H1 (cell line): ENCODE results near the gene EZH2. TPM values are rescaled to one million over a fixed set of nuclear protein-coding genes. Genes with fewer than 3 reads are reported as not detected.

Experiments used
- CTCF ChIA-PET: fragments of 300-600 bp; sonication (Branson Sonifier 250); formaldehyde crosslinking; loops from one replicate; lab custom pipeline; 2021; ENCODE audit not compliant: partially characterized antibody; lab: Charles Lee
- POLR2A ChIA-PET: fragments of 300-600 bp; sonication (Branson Sonifier 250); formaldehyde crosslinking; loops from one replicate; lab custom pipeline; 2021; ENCODE audit warnings: inconsistent platforms; ENCODE audit not compliant: partially characterized antibody; lab: Charles Lee
- DNase-seq, 2 experiments: peaks; one replicate each; pipeline versions ENCODE4 v3.0.0 to v3.0.0-alpha.2; 2010 to 2022; ENCODE audit warnings: low spot score in 2 of 2, low read depth in 1 of 2, mixed read lengths in 1 of 2
- FAIRE-seq: peaks from 2 replicates; lab custom pipeline; 2011; peaks lifted over from hg19 to GRCh38; lab: Jason Lieb, UNC
- H2AFZ ChIP-seq: 2 replicates; pipeline ENCODE4 v1.8.1; 2012; ENCODE audit warnings: low read length, inconsistent platforms
- H2AK5ac ChIP-seq: 2 replicates; pipeline ENCODE4 v1.6.1; 2013; ENCODE audit warnings: low read depth, low read length
- H2BK120ac ChIP-seq: replicated peaks from 2 replicates; pipeline ENCODE3; 2013; ENCODE audit warnings: low read depth, low read length, inconsistent platforms
- H2BK12ac ChIP-seq: 2 replicates; pipeline ENCODE4 v1.6.1; 2013; ENCODE audit warnings: low read depth, low read length
- H2BK15ac ChIP-seq: 2 replicates; pipeline ENCODE4 v1.6.1; 2013; ENCODE audit warnings: low read length
- H2BK20ac ChIP-seq: 2 replicates; pipeline ENCODE4 v1.6.1; 2013; ENCODE audit warnings: low read length
- H2BK5ac ChIP-seq: 2 replicates; pipeline ENCODE4 v1.6.1; 2013; ENCODE audit warnings: low read depth, low read length
- H3K14ac ChIP-seq: 2 replicates; pipeline ENCODE4 v1.6.1; 2013; ENCODE audit warnings: inconsistent platforms; ENCODE audit not compliant: insufficient read length
- H3K18ac ChIP-seq: 2 replicates; pipeline ENCODE4 v1.6.1; 2013; ENCODE audit warnings: low read length; ENCODE audit errors: extremely low read depth
- H3K23ac ChIP-seq: 2 replicates; pipeline ENCODE4 v1.6.1; 2013; ENCODE audit warnings: inconsistent platforms; ENCODE audit not compliant: insufficient read length
- H3K23me2 ChIP-seq: 2 replicates; pipeline ENCODE4 v1.6.1; 2013; ENCODE audit warnings: low read depth, low read length
- H3K27ac ChIP-seq: 2 replicates; pipeline ENCODE4 v1.6.1; 2011; ENCODE audit warnings: low read depth, low read length, inconsistent platforms
- H3K27me3 ChIP-seq, 4 experiments: replicated peaks in 1 of 4; 1 replicate in 1 of 4; 2 replicates in 3 of 4; pipeline versions ENCODE4 v1.6.1 to v1.8.1; 2011 to 2013; ENCODE audit warnings: low read length in 3 of 4, mild to moderate bottlenecking in 3 of 4, inconsistent platforms in 2 of 4, mixed read lengths in 2 of 4, moderate library complexity in 1 of 4; ENCODE audit not compliant: control insufficient read depth in 3 of 4, insufficient read depth in 3 of 4; ENCODE audit errors: extremely low read depth in 1 of 4
- H3K36me3 ChIP-seq, 4 experiments: 2 replicates each; pipeline versions ENCODE4 v1.6.1 to v1.8.1; 2011 to 2013; ENCODE audit warnings: mild to moderate bottlenecking in 4 of 4, low read length in 3 of 4, moderate library complexity in 2 of 4, control low read depth in 1 of 4, inconsistent platforms in 1 of 4; ENCODE audit not compliant: insufficient read depth in 4 of 4, control insufficient read depth in 2 of 4
- H3K4ac ChIP-seq: replicated peaks from 2 replicates; pipeline ENCODE3; 2013; ENCODE audit warnings: low read length, low read depth, mixed read lengths, inconsistent platforms; ENCODE audit not compliant: insufficient read length
- H3K4me1 ChIP-seq, 4 experiments: replicated peaks in 1 of 4; 1 replicate in 1 of 4; 2 replicates in 3 of 4; pipeline versions ENCODE4 v1.6.1 to v1.8.1; 2011 to 2013; ENCODE audit warnings: low read length in 3 of 4, inconsistent platforms in 2 of 4, mixed read lengths in 1 of 4; ENCODE audit not compliant: insufficient read depth in 4 of 4, control insufficient read depth in 3 of 4
- H3K4me2 ChIP-seq, 2 experiments: 2 replicates each; pipeline versions ENCODE4 v1.6.1 to v1.8.1; 2011 to 2013; ENCODE audit warnings: low read depth in 2 of 2, low read length in 2 of 2, control low read depth in 1 of 2, inconsistent platforms in 1 of 2, mild to moderate bottlenecking in 1 of 2; ENCODE audit not compliant: insufficient read depth in 1 of 2
- H3K4me3 ChIP-seq, 4 experiments: fragments of 200-600, 300-600 bp in 1 of 4; sonication (generic), shearing (Covaris generic), sonication (Bioruptor Twin) in 1 of 4; 2 replicates each; pipeline versions ENCODE4 v1.5.1 to v1.8.1; 2011 to 2016; ENCODE audit warnings: low read length in 4 of 4, low read depth in 3 of 4, control low read depth in 2 of 4, inconsistent platforms in 2 of 4, mild to moderate bottlenecking in 2 of 4, mixed read lengths in 1 of 4, moderate library complexity in 1 of 4; ENCODE audit not compliant: insufficient read depth in 2 of 4; ENCODE audit errors: extremely low read depth in 1 of 4
- H3K56ac ChIP-seq: replicated peaks from 2 replicates; pipeline ENCODE3; 2013; ENCODE audit warnings: low read depth, mild to moderate bottlenecking, mixed read lengths, low read length, inconsistent platforms; ENCODE audit not compliant: insufficient read length
- H3K79me1 ChIP-seq: 2 replicates; pipeline ENCODE4 v1.6.1; 2013; ENCODE audit warnings: low read depth, low read length, control low read depth
- H3K79me2 ChIP-seq, 2 experiments: 2 replicates each; pipeline versions ENCODE4 v1.6.1 to v1.8.1; 2012 to 2013; ENCODE audit warnings: low read length in 2 of 2, mild to moderate bottlenecking in 2 of 2, inconsistent platforms in 1 of 2; ENCODE audit not compliant: insufficient read depth in 2 of 2, control insufficient read depth in 1 of 2
- H3K9ac ChIP-seq, 4 experiments: replicated peaks in 1 of 4; 1 replicate in 1 of 4; 2 replicates in 3 of 4; pipeline versions ENCODE4 v1.6.1 to v1.8.1; 2011 to 2013; ENCODE audit warnings: low read depth in 3 of 4, low read length in 3 of 4, control low read depth in 2 of 4, mild to moderate bottlenecking in 2 of 4, moderate library complexity in 2 of 4, inconsistent platforms in 1 of 4; ENCODE audit errors: extremely low read depth in 1 of 4
- H3K9me3 ChIP-seq, 2 experiments: 2 replicates each; pipeline versions ENCODE4 v1.6.1 to v1.8.1; 2012 to 2013; ENCODE audit warnings: mild to moderate bottlenecking in 2 of 2, moderate library complexity in 2 of 2, control low read depth in 1 of 2, inconsistent platforms in 1 of 2, low read depth in 1 of 2, low read length in 1 of 2, mixed read lengths in 1 of 2; ENCODE audit not compliant: insufficient read depth in 2 of 2
- H4K20me1 ChIP-seq, 2 experiments: replicated peaks in 1 of 2; 2 replicates each; pipeline versions ENCODE3 to v1.8.1; 2011 to 2013; ENCODE audit warnings: inconsistent platforms in 2 of 2, low read length in 2 of 2, mild to moderate bottlenecking in 1 of 2; ENCODE audit not compliant: insufficient read depth in 2 of 2, control insufficient read depth in 1 of 2
- H4K5ac ChIP-seq: 2 replicates; pipeline ENCODE4 v1.6.1; 2013; ENCODE audit warnings: low read length, low read depth, mixed read lengths, inconsistent platforms; ENCODE audit not compliant: insufficient read length
- H4K8ac ChIP-seq: 2 replicates; pipeline ENCODE4 v1.8.0; 2013; ENCODE audit warnings: mild to moderate bottlenecking, moderate library complexity, low read length, inconsistent platforms; ENCODE audit not compliant: insufficient read depth; ENCODE audit errors: extremely low read depth
- H4K91ac ChIP-seq: replicated peaks from 2 replicates; pipeline ENCODE3; 2013; ENCODE audit warnings: low read length, mixed read lengths, inconsistent platforms; ENCODE audit not compliant: insufficient read length
- ASH2L ChIP-seq: fragments of 200-600, 300-600 bp; sonication (generic); IDR thresholded peaks from one replicate; pipeline ENCODE4 v1.7.1; 2017; ENCODE audit warnings: low read length
- BRCA1 ChIP-seq: IDR thresholded peaks from 2 replicates; pipeline ENCODE4 v1.6.1; 2012; ENCODE audit warnings: low read depth, low read length, improper control_type of control experiment
- CTBP2 ChIP-seq: IDR thresholded peaks from 2 replicates; pipeline ENCODE4 v1.7.0; 2011; ENCODE audit warnings: borderline replicate concordance, mild to moderate bottlenecking, moderate library complexity, mixed read lengths, low read length; ENCODE audit not compliant: insufficient read depth, insufficient read length
- HDAC2 ChIP-seq, 2 experiments: fragments of 300-600 bp in 1 of 2; sonication (generic) in 1 of 2; IDR thresholded peaks; 2 replicates each; pipeline ENCODE4 v1.6.1; 2011 to 2012; ENCODE audit warnings: low read depth in 2 of 2, low read length in 2 of 2, mild to moderate bottlenecking in 2 of 2, moderate library complexity in 2 of 2, borderline replicate concordance in 1 of 2, inconsistent platforms in 1 of 2
- JUN ChIP-seq: IDR thresholded peaks from 2 replicates; pipeline ENCODE4 v1.6.1; 2011; ENCODE audit warnings: low read depth, mild to moderate bottlenecking, improper control_type of control experiment, low read length
- KDM1A ChIP-seq: fragments of 200-600, 300-600 bp; sonication (generic); IDR thresholded peaks from 2 replicates; pipeline ENCODE4 v1.7.1; 2016; ENCODE audit warnings: mild to moderate bottlenecking, low read length, borderline replicate concordance
- MAFK ChIP-seq: IDR thresholded peaks from 2 replicates; pipeline ENCODE4 v1.6.1; 2012; ENCODE audit warnings: low read depth, mild to moderate bottlenecking, improper control_type of control experiment, low read length
- NANOG ChIP-seq: IDR thresholded peaks from 2 replicates; pipeline ENCODE4 v1.6.1; 2011; ENCODE audit warnings: low read length, low read depth, mild to moderate bottlenecking, inconsistent platforms; ENCODE audit not compliant: insufficient read depth, poor library complexity, severe bottlenecking
- NRF1 ChIP-seq: IDR thresholded peaks from 2 replicates; pipeline ENCODE4 v1.6.1; 2011; ENCODE audit warnings: mild to moderate bottlenecking, low read depth, low read length, improper control_type of control experiment
- POLR2A ChIP-seq, 2 experiments: IDR thresholded peaks; 1 replicate in 1 of 2; 2 replicates in 1 of 2; pipeline ENCODE4 v1.6.1; 2011; ENCODE audit warnings: low read depth in 2 of 2, low read length in 2 of 2, mild to moderate bottlenecking in 2 of 2; ENCODE audit errors: control extremely low read depth in 1 of 2
- RBBP5 ChIP-seq: IDR thresholded peaks from 2 replicates; pipeline ENCODE4 v1.7.1; 2012; ENCODE audit warnings: low read depth, mild to moderate bottlenecking, inconsistent platforms, low read length, moderate library complexity, borderline replicate concordance
- RFX5 ChIP-seq: IDR thresholded peaks from 2 replicates; pipeline ENCODE4 v1.6.1; 2011; ENCODE audit warnings: low read depth, low read length, improper control_type of control experiment, borderline replicate concordance
- SP1 ChIP-seq: IDR thresholded peaks from 2 replicates; pipeline ENCODE4 v1.6.1; 2011; ENCODE audit warnings: low read depth, low read length
- SUZ12 ChIP-seq: fragments of 200-600 bp; sonication (generic); IDR thresholded peaks from 2 replicates; pipeline ENCODE4 v1.6.1; 2012; ENCODE audit warnings: mild to moderate bottlenecking, inconsistent platforms, low read length, moderate library complexity, mixed read lengths
- WGBS, 2 experiments: shearing (Covaris generic) in 1 of 2; methylation state at CpG; one replicate each; pipeline versions ENCODE4 v1.1.6 to v1.1.7; 2013 to 2015; ENCODE audit warnings: low lambda C conversion rate in 2 of 2, mixed read lengths in 2 of 2, inconsistent platforms in 1 of 2, low coverage in 1 of 2, missing lambda C conversion rate in 1 of 2; ENCODE audit not compliant: insufficient replicate concordance in 2 of 2, insufficient coverage in 1 of 2, insufficient read length in 1 of 2; ENCODE audit errors: extremely low coverage in 1 of 2, missing lambda C conversion rate in 1 of 2; 5-methylcytosine and 5-hydroxymethylcytosine counted together
- polyA plus RNA-seq, 7 experiments: library from polyadenylated mRNA; depleted of rRNA in 3 of 7; stranded (reverse) in 5 of 7; unstranded in 2 of 7; fragments of >200 nt in 5 of 7; fragments of 200-250 nt in 2 of 7; gene quantifications; 1 replicate in 5 of 7; 2 replicates in 1 of 7; 4 replicates in 1 of 7; pipeline versions ENCODE4 v1.2.1 to v1.2.3, GENCODE V29; 2011 to 2013; ENCODE audit warnings: missing spikeins in 2 of 7, mixed read lengths in 2 of 7
- total RNA-seq: library from RNA; stranded (reverse); fragmentation: NEBNext Ultra II Directional; extraction: Animal tissue kit (Norgen Biotek cat#: 25700); gene quantifications from 2 replicates; pipeline ENCODE4 v1.2.1, GENCODE V29; 2021
- TF ChIP-seq, protein P1 (sequence below): IDR thresholded peaks from 2 replicates; pipeline ENCODE4 v1.6.1; 2012; ENCODE audit warnings: inconsistent platforms

EZH2 gene
- total and polyA plus RNA-seq, 2 of the 8 experiments (the other 6 are each of a cell fraction or from before 2014, with no cell fraction given) = 28.9 to 49.0 TPM

DNA sequence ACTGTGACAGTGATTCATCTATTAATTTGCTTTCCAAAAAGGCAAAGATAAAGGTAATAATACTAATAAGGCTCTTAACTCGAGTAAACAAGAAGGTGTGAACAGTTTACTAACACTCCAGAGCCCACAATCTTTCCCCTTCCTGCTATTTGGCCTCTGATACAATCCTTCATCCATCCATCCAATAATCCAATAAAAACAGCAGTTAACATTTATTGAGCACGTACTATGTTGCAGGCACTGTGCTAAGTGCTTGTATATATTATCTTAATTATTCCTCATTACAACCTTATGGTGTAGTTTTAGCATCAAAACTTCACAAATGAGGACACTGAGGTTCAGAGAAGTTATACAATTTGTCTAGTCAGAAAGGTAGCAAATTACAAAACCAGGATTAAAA lies 49.5 kb downstream of the EZH2 start:
- POLR2A ChIA-PET = no interaction called here
- Histone ChIP-seq H4K8ac (no peak overlapping the region), H3K4me3 (no peak overlapping the region), H3K23me2 (no peaks in the 10 kb centered on the region), H4K5ac (no peak overlapping the region), H3K79me1 (peaks cover 7% of the 10 kb centered on the region; the same call in 1 of the 2 replicates), H2BK5ac (no peak overlapping the region), H3K36me3 (peaks cover 0 to 5% (median 2%) of the 10 kb centered on the region in 4 experiments; a peak in 3 of 8 replicates), H3K4ac (no peak overlapping the region), H3K9ac (no peak overlapping the region), H3K4me2 (no peak overlapping the region), H2BK120ac (no peak overlapping the region), H3K27ac (no peak overlapping the region), H4K91ac (no peak overlapping the region), H2BK20ac (no peak overlapping the region), H2AK5ac (no peak overlapping the region), H3K23ac (no peak overlapping the region), H2AFZ (no peak overlapping the region), H3K56ac (no peak overlapping the region), H3K79me2 (peaks cover 0 to 42% of the 10 kb centered on the region in 2 experiments; a peak in 2 of 4 replicates), H3K9me3 (no peaks in the 10 kb centered on the region), H3K18ac (no peak overlapping the region), H3K14ac (no peak overlapping the region), H4K20me1 (peaks cover 2 to 5% of the 10 kb centered on the region in 2 experiments), H3K4me1 (no peaks in the 10 kb centered on the region), H3K27me3 (peaks cover 0 to 1% (median 0%) of the 10 kb centered on the region in 4 experiments; a peak in 1 of 7 replicates), H2BK12ac (no peak overlapping the region), H2BK15ac (no peak overlapping the region)
- CTCF ChIA-PET = no interaction called here
- no peak for TF ChIP-seq NANOG
- TF ChIP-seq POLR2A (IDR thresholded peaks at IDR 0.05; ENCODE audit: control extremely low read depth in 1 of 2, low read depth in 2 of 2, low read length in 2 of 2) = no peak
- no peak for TF ChIP-seq BRCA1
- TF ChIP-seq JUN = no peak
- TF ChIP-seq SUZ12 = no peak
- TF ChIP-seq ASH2L = no peak
- TF ChIP-seq RFX5 = no peak
- no peak for TF ChIP-seq CTBP2
- TF ChIP-seq MAFK = no peak
- no peak for TF ChIP-seq SP1
- no peak for TF ChIP-seq RBBP5
- TF ChIP-seq HDAC2 (IDR thresholded peaks at IDR 0.05; ENCODE audit: borderline replicate concordance in 1 of 2, low read depth in 2 of 2, low read length in 2 of 2) = no peak
- no peak for TF ChIP-seq NRF1
- TF ChIP-seq, protein P1, sequence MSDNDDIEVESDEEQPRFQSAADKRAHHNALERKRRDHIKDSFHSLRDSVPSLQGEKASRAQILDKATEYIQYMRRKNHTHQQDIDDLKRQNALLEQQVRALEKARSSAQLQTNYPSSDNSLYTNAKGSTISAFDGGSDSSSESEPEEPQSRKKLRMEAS = no peak
- no peak for TF ChIP-seq KDM1A
- DNase-seq (no peak), FAIRE-seq (no peak)
- WGBS, 2 experiments = 94% methylated on average over 2 of the region's 2 CpGs; no CpG with 5 or more reads in 1 of the 2 experiments
